Activated naive CD4-positive, alpha-beta T cell treated with anti-CD3 and anti-CD28 coated beads, Interleukin-2, amount 50 U/mL, for 24 hours (primary cell): ENCODE data around the gene CMC2.

Experiments used
- H3K27ac Mint-ChIP-seq: one replicate; pipeline ENCODE4 v1.8.0; 2021; ENCODE audit warnings: mild to moderate bottlenecking, mixed read lengths
- H3K27me3 Mint-ChIP-seq: one replicate; pipeline ENCODE4 v1.8.0; 2021; ENCODE audit warnings: mixed read lengths
- H3K36me3 Mint-ChIP-seq: one replicate; pipeline ENCODE4 v1.8.0; 2021; ENCODE audit warnings: mixed read lengths
- H3K4me1 Mint-ChIP-seq: one replicate; pipeline ENCODE4 v1.8.0; 2021; ENCODE audit warnings: mixed read lengths
- H3K4me3 Mint-ChIP-seq: one replicate; pipeline ENCODE4 v1.8.0; 2021; ENCODE audit warnings: mild to moderate bottlenecking, mixed read lengths
- H3K9me3 Mint-ChIP-seq: one replicate; pipeline ENCODE4 v1.8.0; 2021; ENCODE audit warnings: mixed read lengths

CMC2 gene

GRCh38 chr16:81006813-81007695 lies at the start of gene CMC2, which contains the start of gene CENPN:
Gene CMC2, minus strand, starts transcription at chr16:81006885. Its CDS starts 9,491 bp downstream, at chr16:80997394.
Gene CENPN, plus strand, starts transcription at chr16:81007214. Its CDS starts 4,726 bp downstream, at chr16:81011940.
- peak within 1 kb of the TSS; percentile 99 for H3K27ac Mint-ChIP-seq
- no peaks in the 10 kb centered on the region for H3K27me3 Mint-ChIP-seq
- H3K4me3 Mint-ChIP-seq = peak within 1 kb of the TSS; percentile 96
- no peaks in the 10 kb centered on the region for H3K9me3 Mint-ChIP-seq
- peaks cover 8% of the 10 kb centered on the region for H3K36me3 Mint-ChIP-seq
- peaks cover 47% of the 10 kb centered on the region for H3K4me1 Mint-ChIP-seq

- Mint-ChIP-seq H3K9me3 (peaks cover 11% of the 10 kb centered on the region), H3K4me1 (no peaks in the 10 kb centered on the region), H3K27me3 (no peaks in the 10 kb centered on the region), H3K36me3 (peaks cover 6% of the 10 kb centered on the region), H3K27ac (no peak overlapping the region), H3K4me3 (no peak overlapping the region)
Observed at GRCh38 chr16:81053761-81054160, 47.1 kb upstream of the CMC2 start.

- peaks cover 28% of the 10 kb centered on the region for H3K36me3 Mint-ChIP-seq
Observed at GRCh38 chr16:81042821-81043220, 36.1 kb upstream of the CMC2 start.

GRCh38 chr16:81041696-81042095 lies 35.0 kb upstream of the CMC2 start:
- Mint-ChIP-seq H3K27me3 (no peaks in the 10 kb centered on the region), H3K36me3 (peaks cover 28% of the 10 kb centered on the region), H3K4me3 (no peak overlapping the region), H3K4me1 (peaks cover 38% of the 10 kb centered on the region), H3K27ac (peak overlapping the region; percentile 82), H3K9me3 (no peaks in the 10 kb centered on the region)

More at GRCh38 chr16:81042821-81043220, 36.1 kb upstream of the CMC2 start:
- no peaks in the 10 kb centered on the region for H3K27me3 Mint-ChIP-seq
- H3K27ac Mint-ChIP-seq = no peak overlapping the region
- no peak overlapping the region for H3K4me3 Mint-ChIP-seq
- H3K9me3 Mint-ChIP-seq = no peaks in the 10 kb centered on the region
- H3K4me1 Mint-ChIP-seq = peaks cover 27% of the 10 kb centered on the region

- Mint-ChIP-seq H3K27me3 (no peaks in the 10 kb centered on the region), H3K4me1 (peaks cover 41% of the 10 kb centered on the region), H3K4me3 (no peak overlapping the region), H3K27ac (peak overlapping the region; percentile 7), H3K9me3 (no peaks in the 10 kb centered on the region), H3K36me3 (peaks cover 28% of the 10 kb centered on the region)
Observed at GRCh38 chr16:81040842-81041241, 34.2 kb upstream of the CMC2 start.

GRCh38 chr16:81040131-81040530 lies 33.4 kb upstream of the CMC2 start:
- H3K9me3 Mint-ChIP-seq = no peaks in the 10 kb centered on the region
- H3K27ac Mint-ChIP-seq = peak overlapping the region; percentile 7
- H3K27me3 Mint-ChIP-seq = no peaks in the 10 kb centered on the region
- peaks cover 44% of the 10 kb centered on the region for H3K4me1 Mint-ChIP-seq
- no peak overlapping the region for H3K4me3 Mint-ChIP-seq
- peaks cover 25% of the 10 kb centered on the region for H3K36me3 Mint-ChIP-seq

GRCh38 chr16:81036751-81037350 lies 30.2 kb upstream of the CMC2 start:
- peak overlapping the region; percentile 85 for H3K27ac Mint-ChIP-seq
- peak overlapping the region; percentile 93 for H3K4me3 Mint-ChIP-seq

GRCh38 chr16:81035975-81036750 lies 29.5 kb upstream of the CMC2 start:
- H3K27me3 Mint-ChIP-seq = no peaks in the 10 kb centered on the region
- H3K9me3 Mint-ChIP-seq = no peaks in the 10 kb centered on the region
- H3K4me3 Mint-ChIP-seq = peak overlapping the region; percentile 93
- peak overlapping the region; percentile 85 for H3K27ac Mint-ChIP-seq
- H3K4me1 Mint-ChIP-seq = peaks cover 46% of the 10 kb centered on the region
- peaks cover 5% of the 10 kb centered on the region for H3K36me3 Mint-ChIP-seq

More at GRCh38 chr16:81036751-81037350, 30.2 kb upstream of the CMC2 start:
- H3K9me3 Mint-ChIP-seq = no peaks in the 10 kb centered on the region
- H3K4me1 Mint-ChIP-seq = peaks cover 46% of the 10 kb centered on the region
- H3K27me3 Mint-ChIP-seq = no peaks in the 10 kb centered on the region
- H3K36me3 Mint-ChIP-seq = peaks cover 8% of the 10 kb centered on the region

- no peaks in the 10 kb centered on the region for H3K27me3 Mint-ChIP-seq
- H3K4me1 Mint-ChIP-seq = peaks cover 44% of the 10 kb centered on the region
- H3K36me3 Mint-ChIP-seq = peaks cover 5% of the 10 kb centered on the region
- H3K4me3 Mint-ChIP-seq = peak within 1 kb of the TSS; percentile 93
- peak within 1 kb of the TSS; percentile 85 for H3K27ac Mint-ChIP-seq
- no peaks in the 10 kb centered on the region for H3K9me3 Mint-ChIP-seq
Observed at GRCh38 chr16:81035398-81035974, 28.8 kb upstream of the CMC2 start, which contains the start of gene ATMIN. Gene ATMIN, plus strand, starts transcription at chr16:81035842. Its CDS starts 29 bp downstream, at chr16:81035871.

- Mint-ChIP-seq H3K4me3 (no peak overlapping the region), H3K36me3 (peaks cover 10% of the 10 kb centered on the region), H3K4me1 (peaks cover 1% of the 10 kb centered on the region), H3K27ac (no peak overlapping the region), H3K27me3 (no peaks in the 10 kb centered on the region), H3K9me3 (no peaks in the 10 kb centered on the region)
Observed at GRCh38 chr16:81029930-81030604, 23.4 kb upstream of the CMC2 start.

- H3K27me3 Mint-ChIP-seq = no peaks in the 10 kb centered on the region
- no peak overlapping the region for H3K4me3 Mint-ChIP-seq
- no peaks in the 10 kb centered on the region for H3K4me1 Mint-ChIP-seq
- no peak overlapping the region for H3K27ac Mint-ChIP-seq
- no peaks in the 10 kb centered on the region for H3K9me3 Mint-ChIP-seq
- peaks cover 10% of the 10 kb centered on the region for H3K36me3 Mint-ChIP-seq
Observed at GRCh38 chr16:81026429-81026828, 19.7 kb upstream of the CMC2 start.

GRCh38 chr16:81018496-81018895 lies 11.8 kb upstream of the CMC2 start:
- Mint-ChIP-seq H3K27ac (no peak overlapping the region), H3K27me3 (no peaks in the 10 kb centered on the region), H3K36me3 (peaks cover 8% of the 10 kb centered on the region), H3K4me1 (no peaks in the 10 kb centered on the region), H3K9me3 (no peaks in the 10 kb centered on the region), H3K4me3 (no peak overlapping the region)

- Mint-ChIP-seq H3K4me1 (no peaks in the 10 kb centered on the region), H3K36me3 (peaks cover 13% of the 10 kb centered on the region), H3K4me3 (no peak overlapping the region), H3K27me3 (no peaks in the 10 kb centered on the region), H3K27ac (no peak overlapping the region), H3K9me3 (no peaks in the 10 kb centered on the region)
Observed at GRCh38 chr16:81014672-81015071, 8.0 kb upstream of the CMC2 start.

- Mint-ChIP-seq H3K9me3 (no peaks in the 10 kb centered on the region), H3K4me1 (peaks cover 7% of the 10 kb centered on the region), H3K4me3 (no peak overlapping the region), H3K27me3 (no peaks in the 10 kb centered on the region), H3K36me3 (peaks cover 11% of the 10 kb centered on the region), H3K27ac (no peak overlapping the region)
Observed at GRCh38 chr16:81012974-81013373, 6.3 kb upstream of the CMC2 start.

- Mint-ChIP-seq H3K4me1 (peaks cover 33% of the 10 kb centered on the region), H3K9me3 (no peaks in the 10 kb centered on the region), H3K27ac (peak overlapping the region; percentile 59), H3K36me3 (peaks cover 5% of the 10 kb centered on the region), H3K27me3 (no peaks in the 10 kb centered on the region), H3K4me3 (peak overlapping the region; percentile 96)
Observed at GRCh38 chr16:81008505-81008789, 1.8 kb upstream of the CMC2 start.
